Liver (tissue), 3 donors: ENCODE data around the gene TWNK.

Experiments
- JUND ChIP-seq, 2 donors: IDR thresholded peaks; 2 replicates each; pipeline ENCODE4 v1.6.1; 2016; ENCODE audit warnings: antibody characterized with exemption in 2 of 2
- RXRA ChIP-seq, 2 donors: IDR thresholded peaks; 2 replicates each; pipeline ENCODE4 v1.6.1; 2017 to 2018; ENCODE audit warnings: antibody characterized with exemption in 2 of 2, mild to moderate bottlenecking in 1 of 2
- TF ChIP-seq, protein P1 (sequence below): fragments of 150-350 bp; IDR thresholded peaks from 2 replicates; pipeline ENCODE4 v1.5.1; 2017; ENCODE audit warnings: improper control_type of control experiment, low read depth, low read length; ENCODE audit not compliant: missing input control
- TF ChIP-seq, protein P2 (sequence below): IDR thresholded peaks from 2 replicates; pipeline ENCODE4 v1.6.1; 2016; ENCODE audit warnings: antibody characterized with exemption, mild to moderate bottlenecking
- donor health status: healthy.
- donor health status: healthy.

DNA sequence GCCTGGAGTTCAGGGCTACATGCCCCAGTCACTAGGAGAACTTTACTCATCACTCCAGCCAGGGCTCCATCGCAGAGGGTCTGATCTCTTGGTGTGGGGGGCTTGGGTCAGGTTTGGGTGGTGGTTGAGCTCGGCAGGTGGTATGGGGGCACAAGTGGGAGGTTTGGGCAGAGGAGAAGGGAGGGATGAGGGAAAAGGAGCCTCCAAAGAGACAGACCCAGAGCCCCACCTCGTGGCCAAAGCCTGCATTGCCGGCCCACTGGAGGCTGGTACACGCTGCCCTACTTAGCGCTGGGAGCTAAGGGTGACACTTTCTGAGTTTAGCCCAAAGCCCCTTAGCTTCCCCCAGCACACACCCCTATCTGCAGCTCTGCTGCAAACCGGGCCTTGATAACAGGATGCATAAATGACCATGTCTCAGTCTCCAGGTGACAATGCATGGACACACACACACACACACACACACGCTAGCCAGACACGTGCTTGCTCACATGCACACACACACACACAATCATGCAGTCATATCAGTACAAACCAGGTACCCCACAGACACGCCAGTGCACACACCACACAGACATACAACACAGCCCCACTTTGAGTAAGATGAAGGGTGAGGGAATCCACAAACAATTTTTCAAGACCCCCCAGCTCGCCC, 27.0 kb downstream of the TWNK start:
- TF ChIP-seq, protein P1, sequence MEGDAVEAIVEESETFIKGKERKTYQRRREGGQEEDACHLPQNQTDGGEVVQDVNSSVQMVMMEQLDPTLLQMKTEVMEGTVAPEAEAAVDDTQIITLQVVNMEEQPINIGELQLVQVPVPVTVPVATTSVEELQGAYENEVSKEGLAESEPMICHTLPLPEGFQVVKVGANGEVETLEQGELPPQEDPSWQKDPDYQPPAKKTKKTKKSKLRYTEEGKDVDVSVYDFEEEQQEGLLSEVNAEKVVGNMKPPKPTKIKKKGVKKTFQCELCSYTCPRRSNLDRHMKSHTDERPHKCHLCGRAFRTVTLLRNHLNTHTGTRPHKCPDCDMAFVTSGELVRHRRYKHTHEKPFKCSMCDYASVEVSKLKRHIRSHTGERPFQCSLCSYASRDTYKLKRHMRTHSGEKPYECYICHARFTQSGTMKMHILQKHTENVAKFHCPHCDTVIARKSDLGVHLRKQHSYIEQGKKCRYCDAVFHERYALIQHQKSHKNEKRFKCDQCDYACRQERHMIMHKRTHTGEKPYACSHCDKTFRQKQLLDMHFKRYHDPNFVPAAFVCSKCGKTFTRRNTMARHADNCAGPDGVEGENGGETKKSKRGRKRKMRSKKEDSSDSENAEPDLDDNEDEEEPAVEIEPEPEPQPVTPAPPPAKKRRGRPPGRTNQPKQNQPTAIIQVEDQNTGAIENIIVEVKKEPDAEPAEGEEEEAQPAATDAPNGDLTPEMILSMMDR: peak; percentile 97
- TF ChIP-seq RXRA (IDR thresholded peaks at IDR 0.05): no peak
- TF ChIP-seq, protein P2, sequence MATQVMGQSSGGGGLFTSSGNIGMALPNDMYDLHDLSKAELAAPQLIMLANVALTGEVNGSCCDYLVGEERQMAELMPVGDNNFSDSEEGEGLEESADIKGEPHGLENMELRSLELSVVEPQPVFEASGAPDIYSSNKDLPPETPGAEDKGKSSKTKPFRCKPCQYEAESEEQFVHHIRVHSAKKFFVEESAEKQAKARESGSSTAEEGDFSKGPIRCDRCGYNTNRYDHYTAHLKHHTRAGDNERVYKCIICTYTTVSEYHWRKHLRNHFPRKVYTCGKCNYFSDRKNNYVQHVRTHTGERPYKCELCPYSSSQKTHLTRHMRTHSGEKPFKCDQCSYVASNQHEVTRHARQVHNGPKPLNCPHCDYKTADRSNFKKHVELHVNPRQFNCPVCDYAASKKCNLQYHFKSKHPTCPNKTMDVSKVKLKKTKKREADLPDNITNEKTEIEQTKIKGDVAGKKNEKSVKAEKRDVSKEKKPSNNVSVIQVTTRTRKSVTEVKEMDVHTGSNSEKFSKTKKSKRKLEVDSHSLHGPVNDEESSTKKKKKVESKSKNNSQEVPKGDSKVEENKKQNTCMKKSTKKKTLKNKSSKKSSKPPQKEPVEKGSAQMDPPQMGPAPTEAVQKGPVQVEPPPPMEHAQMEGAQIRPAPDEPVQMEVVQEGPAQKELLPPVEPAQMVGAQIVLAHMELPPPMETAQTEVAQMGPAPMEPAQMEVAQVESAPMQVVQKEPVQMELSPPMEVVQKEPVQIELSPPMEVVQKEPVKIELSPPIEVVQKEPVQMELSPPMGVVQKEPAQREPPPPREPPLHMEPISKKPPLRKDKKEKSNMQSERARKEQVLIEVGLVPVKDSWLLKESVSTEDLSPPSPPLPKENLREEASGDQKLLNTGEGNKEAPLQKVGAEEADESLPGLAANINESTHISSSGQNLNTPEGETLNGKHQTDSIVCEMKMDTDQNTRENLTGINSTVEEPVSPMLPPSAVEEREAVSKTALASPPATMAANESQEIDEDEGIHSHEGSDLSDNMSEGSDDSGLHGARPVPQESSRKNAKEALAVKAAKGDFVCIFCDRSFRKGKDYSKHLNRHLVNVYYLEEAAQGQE: no peak
- TF ChIP-seq JUND (IDR thresholded peaks at IDR 0.05): no peak
